Measurements from ENCODE around the gene OR10AD1.
A peak's percentile ranks its signal among the peaks of the same experiment; 100 is the strongest.

Gene OR10AD1

GRCh38 chr12:48201091-48201490, 2.0 kb downstream of the OR10AD1 start:
- H3K4me1 Mint-ChIP-seq (ENCODE audit: low read depth in 2 of 2) = peaks cover 25 to 34% of the 10 kb centered on the region in 2 donors
- no peak for ATAC-seq (replicated peaks)
- peaks cover 6 to 24% of the 10 kb centered on the region in 2 donors for H3K9me3 Mint-ChIP-seq
- H3K27me3 Mint-ChIP-seq = no peaks in the 10 kb centered on the region
- peak overlapping the region; percentile 15 to 91 for H3K4me3 Mint-ChIP-seq
- peaks cover 19% of the 10 kb centered on the region for H3K36me3 Mint-ChIP-seq (ENCODE audit: insufficient read depth)
- H3K27ac Mint-ChIP-seq = no peak overlapping the region
- DNase-seq = no peak

GRCh38 chr12:48199774-48200221, 3.3 kb downstream of the OR10AD1 start:
- H3K4me3 Mint-ChIP-seq = peak overlapping the region; percentile 77 to 91
- H3K27ac Mint-ChIP-seq = peak overlapping the region; percentile 95 to 99
- ATAC-seq (replicated peaks) (no peak), DNase-seq (no peak)
- peaks cover 0 to 4% of the 10 kb centered on the region in 2 donors for H3K27me3 Mint-ChIP-seq
- H3K9me3 Mint-ChIP-seq = peaks cover 6 to 24% of the 10 kb centered on the region in 2 donors
- H3K36me3 Mint-ChIP-seq (ENCODE audit: insufficient read depth) = peaks cover 19% of the 10 kb centered on the region
- peaks cover 25 to 34% of the 10 kb centered on the region in 2 donors for H3K4me1 Mint-ChIP-seq (ENCODE audit: low read depth in 2 of 2)

GRCh38 chr12:48198985-48199384, 4.1 kb downstream of the OR10AD1 start:
- H3K36me3 Mint-ChIP-seq (ENCODE audit: insufficient read depth) = peaks cover 19% of the 10 kb centered on the region
- peak overlapping the region; percentile 77 to 91 for H3K4me3 Mint-ChIP-seq
- peaks cover 25 to 34% of the 10 kb centered on the region in 2 donors for H3K4me1 Mint-ChIP-seq (ENCODE audit: low read depth in 2 of 2)
- H3K27ac Mint-ChIP-seq = peak overlapping the region; percentile 95 to 99
- peaks cover 2 to 12% of the 10 kb centered on the region in 2 donors for H3K27me3 Mint-ChIP-seq
- DNase-seq (no peak), ATAC-seq (replicated peaks) (no peak)
- peaks cover 3 to 24% of the 10 kb centered on the region in 2 donors for H3K9me3 Mint-ChIP-seq

- Mint-ChIP-seq H3K9me3 (peaks cover 3 to 24% of the 10 kb centered on the region in 2 donors), H3K27ac (peak overlapping the region; percentile 95 to 99), H3K4me1 (ENCODE audit: low read depth in 2 of 2) (peaks cover 25 to 34% of the 10 kb centered on the region in 2 donors), H3K4me3 (peak overlapping the region; percentile 77 to 91), H3K27me3 (peaks cover 6 to 16% of the 10 kb centered on the region in 2 donors), H3K36me3 (ENCODE audit: insufficient read depth) (peaks cover 19% of the 10 kb centered on the region)
- ATAC-seq (replicated peaks) = peak; percentile 19
- DNase-seq = peak in 1 of 3 experiments; percentile 32
Measured at GRCh38 chr12:48198672-48198971, 4.5 kb downstream of the OR10AD1 start.

- H3K27me3 Mint-ChIP-seq = peaks cover 10 to 20% of the 10 kb centered on the region in 2 donors
- peaks cover 25 to 34% of the 10 kb centered on the region in 2 donors for H3K4me1 Mint-ChIP-seq (ENCODE audit: low read depth in 2 of 2)
- peak; percentile 81 to 83 (median 82) for DNase-seq
- ATAC-seq (replicated peaks) = peak; percentile 94
- peak overlapping the region; percentile 77 to 91 for H3K4me3 Mint-ChIP-seq
- peak overlapping the region; percentile 95 to 99 for H3K27ac Mint-ChIP-seq
- peaks cover 19% of the 10 kb centered on the region for H3K36me3 Mint-ChIP-seq (ENCODE audit: insufficient read depth)
- peaks cover 3 to 20% of the 10 kb centered on the region in 2 donors for H3K9me3 Mint-ChIP-seq
Measured at GRCh38 chr12:48197971-48198671, 5.0 kb downstream of the OR10AD1 start.

GRCh38 chr12:48197549-48197970, 5.5 kb downstream of the OR10AD1 start:
- H3K4me3 Mint-ChIP-seq = peak overlapping the region; percentile 77 to 91
- peak in 2 of 3 experiments; percentile 22 to 40 for DNase-seq

GRCh38 chr12:48194799-48195201, 8.3 kb downstream of the OR10AD1 start:
- DNase-seq (no peak), ATAC-seq (replicated peaks) (no peak)
- Mint-ChIP-seq H3K27ac (no peak overlapping the region), H3K36me3 (ENCODE audit: insufficient read depth) (peaks cover 17% of the 10 kb centered on the region), H3K27me3 (peaks cover 30 to 32% of the 10 kb centered on the region in 2 donors), H3K4me3 (no peak overlapping the region), H3K4me1 (ENCODE audit: low read depth in 2 of 2) (peaks cover 7 to 10% of the 10 kb centered on the region in 2 donors), H3K9me3 (no peaks in the 10 kb centered on the region)

More at GRCh38 chr12:48197549-48197970, 5.5 kb downstream of the OR10AD1 start:
- Mint-ChIP-seq H3K36me3 (ENCODE audit: insufficient read depth) (peaks cover 17% of the 10 kb centered on the region), H3K4me1 (ENCODE audit: low read depth in 2 of 2) (peaks cover 21 to 29% of the 10 kb centered on the region in 2 donors), H3K27me3 (peaks cover 11 to 20% of the 10 kb centered on the region in 2 donors), H3K27ac (peak overlapping the region; percentile 95 to 99), H3K9me3 (peaks cover 3 to 14% of the 10 kb centered on the region in 2 donors)
- ATAC-seq (replicated peaks) = peak; percentile 54

GRCh38 chr12:48193623-48194022, 9.5 kb downstream of the OR10AD1 start:
- no peak overlapping the region for H3K4me3 Mint-ChIP-seq
- H3K4me1 Mint-ChIP-seq (ENCODE audit: low read depth in 2 of 2) = peaks cover 2 to 5% of the 10 kb centered on the region in 2 donors
- ATAC-seq (replicated peaks) (no peak), DNase-seq (no peak)
- H3K9me3 Mint-ChIP-seq = no peaks in the 10 kb centered on the region
- H3K36me3 Mint-ChIP-seq (ENCODE audit: insufficient read depth) = peaks cover 11% of the 10 kb centered on the region
- H3K27me3 Mint-ChIP-seq = peaks cover 30 to 33% of the 10 kb centered on the region in 2 donors
- no peak overlapping the region for H3K27ac Mint-ChIP-seq

GRCh38 chr12:48192861-48193260, 10.2 kb downstream of the OR10AD1 start:
- Mint-ChIP-seq H3K4me3 (no peak overlapping the region), H3K27me3 (peaks cover 30 to 33% of the 10 kb centered on the region in 2 donors), H3K4me1 (ENCODE audit: low read depth in 2 of 2) (peaks cover 2 to 5% of the 10 kb centered on the region in 2 donors), H3K9me3 (no peaks in the 10 kb centered on the region), H3K36me3 (ENCODE audit: insufficient read depth) (peaks cover 5% of the 10 kb centered on the region), H3K27ac (no peak overlapping the region)
- DNase-seq (no peak), ATAC-seq (replicated peaks) (no peak)

- peaks cover 31 to 35% of the 10 kb centered on the region in 2 donors for H3K27me3 Mint-ChIP-seq
- no peak overlapping the region for H3K4me3 Mint-ChIP-seq
- H3K36me3 Mint-ChIP-seq (ENCODE audit: insufficient read depth) = no peaks in the 10 kb centered on the region
- no peak overlapping the region for H3K27ac Mint-ChIP-seq
- DNase-seq (no peak), ATAC-seq (replicated peaks) (no peak)
- H3K9me3 Mint-ChIP-seq = no peaks in the 10 kb centered on the region
- H3K4me1 Mint-ChIP-seq (ENCODE audit: low read depth in 2 of 2) = no peaks in the 10 kb centered on the region
Measured at GRCh38 chr12:48191096-48191495, 12.0 kb downstream of the OR10AD1 start.

GRCh38 chr12:48189331-48190125, 13.6 kb downstream of the OR10AD1 start:
- peak; percentile 69 to 80 (median 71) for DNase-seq
- peak; percentile 92 for ATAC-seq (replicated peaks)
- no peak overlapping the region for H3K27ac Mint-ChIP-seq
- no peaks in the 10 kb centered on the region for H3K9me3 Mint-ChIP-seq
- peaks cover 40 to 50% of the 10 kb centered on the region in 2 donors for H3K27me3 Mint-ChIP-seq
- peaks cover 5% of the 10 kb centered on the region for H3K36me3 Mint-ChIP-seq (ENCODE audit: insufficient read depth)
- H3K4me3 Mint-ChIP-seq = no peak overlapping the region
- peaks cover 0 to 2% of the 10 kb centered on the region in 2 donors for H3K4me1 Mint-ChIP-seq (ENCODE audit: low read depth in 2 of 2)

- no peak overlapping the region for H3K27ac Mint-ChIP-seq
- no peak overlapping the region for H3K4me3 Mint-ChIP-seq
- peaks cover 0 to 10% of the 10 kb centered on the region in 2 donors for H3K4me1 Mint-ChIP-seq (ENCODE audit: low read depth in 2 of 2)
- peaks cover 10% of the 10 kb centered on the region for H3K36me3 Mint-ChIP-seq (ENCODE audit: insufficient read depth)
- peaks cover 32 to 47% of the 10 kb centered on the region in 2 donors for H3K27me3 Mint-ChIP-seq
- no peak for ATAC-seq (replicated peaks)
- DNase-seq = no peak
- no peaks in the 10 kb centered on the region for H3K9me3 Mint-ChIP-seq
Measured at GRCh38 chr12:48187916-48188695, 15.0 kb downstream of the OR10AD1 start.

Measured in effector memory CD8-positive, alpha-beta T cell (primary cell).